ENCODE data around the gene STPG4.
A peak's percentile ranks its signal among the peaks of the same experiment; 100 is the strongest.

Gene STPG4

DNA sequence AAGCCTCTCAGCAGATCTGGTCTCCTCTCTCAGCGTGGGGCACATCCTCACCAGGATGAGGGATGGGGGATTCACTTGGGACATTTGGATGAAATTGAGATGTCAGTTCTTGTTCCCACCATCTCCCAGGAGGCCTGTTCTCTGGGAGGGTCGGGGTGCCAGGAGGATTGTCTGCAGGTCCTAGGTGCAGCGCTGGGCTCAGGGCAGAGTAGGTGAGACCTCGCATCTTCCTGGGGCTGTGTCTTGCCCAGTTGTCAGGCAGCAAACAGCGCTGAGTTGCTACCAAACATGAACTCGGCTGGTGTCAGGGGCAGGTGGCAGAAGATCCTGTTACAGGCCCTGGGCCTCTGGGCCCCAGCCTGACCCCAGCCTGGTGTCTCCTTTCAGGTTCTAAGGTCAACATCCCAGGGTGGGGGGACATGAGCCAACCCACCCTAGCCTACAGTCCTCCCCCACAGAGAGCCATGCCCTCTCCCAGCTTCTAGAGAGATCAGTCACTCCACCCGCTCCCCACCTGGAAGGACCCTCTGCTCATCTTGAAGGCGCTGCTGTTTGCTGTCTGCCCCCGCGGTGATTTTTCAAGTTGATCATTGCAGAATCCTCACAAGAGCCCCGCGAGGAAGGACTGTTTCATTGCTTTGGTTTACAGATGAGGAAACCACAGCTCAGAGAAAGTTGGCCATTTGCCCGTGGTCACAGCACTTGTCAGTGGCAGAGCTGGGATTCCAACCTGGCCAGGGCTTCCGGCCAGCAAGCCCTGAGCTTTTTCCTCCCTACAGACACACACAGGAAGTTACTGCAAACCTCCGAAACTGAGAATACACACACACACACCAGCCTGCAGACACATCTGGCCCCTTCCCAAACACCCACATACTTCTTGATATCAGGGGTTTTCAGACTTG lies 83.9 kb downstream of the STPG4 start:
- DNase-seq (ENCODE audit: low read depth) = peak; percentile 12

DNA sequence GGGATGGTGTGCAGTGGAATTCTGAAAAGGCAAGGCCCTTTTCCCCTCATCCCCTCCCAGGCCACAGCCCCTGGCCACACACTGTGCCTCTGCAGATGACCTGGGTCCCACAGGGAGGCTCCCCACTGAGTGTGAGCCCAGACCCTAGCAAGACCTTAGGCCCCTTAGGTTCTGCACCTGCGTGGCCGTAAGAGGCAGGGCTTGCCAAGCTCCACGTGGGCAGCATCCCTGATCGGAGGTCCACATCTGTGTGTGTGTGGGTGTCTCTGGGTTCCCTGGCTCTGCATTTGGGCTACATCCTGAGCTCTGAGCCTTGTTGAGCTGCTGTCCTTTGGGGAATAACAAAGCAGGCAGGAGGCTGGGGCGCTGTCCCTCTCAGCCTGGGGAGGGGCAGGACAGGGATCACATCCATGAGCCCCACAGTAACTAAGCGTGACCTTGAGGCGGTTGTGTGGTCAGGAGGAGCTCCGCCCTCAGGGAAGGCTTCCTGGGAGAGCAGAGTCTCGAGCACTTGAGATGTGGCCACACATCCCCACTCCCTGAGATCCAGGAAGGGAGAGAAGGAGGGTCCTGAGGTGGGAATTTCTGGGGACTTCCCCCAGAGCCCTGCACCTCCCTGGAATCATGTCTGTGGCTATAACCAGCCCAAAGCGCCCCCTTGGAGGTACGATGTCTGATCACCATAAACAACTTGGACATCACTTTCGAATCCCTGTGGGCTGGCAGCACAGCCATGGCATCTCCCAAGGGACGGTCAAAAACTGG lies 84.8 kb downstream of the STPG4 start:
- no peak for DNase-seq (ENCODE audit: low read depth)

DNA sequence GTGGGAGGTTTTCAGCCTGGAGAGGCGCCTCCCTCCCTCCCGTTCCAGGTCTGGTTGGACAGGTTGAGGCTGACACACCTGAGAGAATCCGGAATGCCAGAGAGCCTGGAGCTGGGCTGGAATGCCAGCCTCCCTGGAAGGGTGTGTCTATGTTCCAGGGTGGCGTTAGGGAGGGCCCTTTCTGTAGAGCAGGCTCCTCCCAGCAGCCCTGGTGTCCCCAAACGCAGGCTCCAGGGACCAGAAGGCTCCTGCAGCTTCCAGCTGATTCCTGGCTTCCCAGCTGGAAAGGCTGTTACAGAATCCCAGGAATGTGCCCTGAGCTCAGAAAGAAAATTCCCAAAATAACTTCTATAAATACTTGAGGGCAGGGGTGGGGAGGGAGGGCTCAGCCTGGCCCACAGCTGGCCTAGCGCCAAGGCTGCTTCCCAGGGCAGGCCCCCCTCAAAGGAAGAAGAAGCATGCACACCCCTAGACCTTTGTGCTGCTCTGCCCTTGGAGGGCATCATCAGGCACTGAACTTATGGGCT lies 85.4 kb downstream of the STPG4 start:
- DNase-seq (ENCODE audit: low read depth) = no peak

DNA sequence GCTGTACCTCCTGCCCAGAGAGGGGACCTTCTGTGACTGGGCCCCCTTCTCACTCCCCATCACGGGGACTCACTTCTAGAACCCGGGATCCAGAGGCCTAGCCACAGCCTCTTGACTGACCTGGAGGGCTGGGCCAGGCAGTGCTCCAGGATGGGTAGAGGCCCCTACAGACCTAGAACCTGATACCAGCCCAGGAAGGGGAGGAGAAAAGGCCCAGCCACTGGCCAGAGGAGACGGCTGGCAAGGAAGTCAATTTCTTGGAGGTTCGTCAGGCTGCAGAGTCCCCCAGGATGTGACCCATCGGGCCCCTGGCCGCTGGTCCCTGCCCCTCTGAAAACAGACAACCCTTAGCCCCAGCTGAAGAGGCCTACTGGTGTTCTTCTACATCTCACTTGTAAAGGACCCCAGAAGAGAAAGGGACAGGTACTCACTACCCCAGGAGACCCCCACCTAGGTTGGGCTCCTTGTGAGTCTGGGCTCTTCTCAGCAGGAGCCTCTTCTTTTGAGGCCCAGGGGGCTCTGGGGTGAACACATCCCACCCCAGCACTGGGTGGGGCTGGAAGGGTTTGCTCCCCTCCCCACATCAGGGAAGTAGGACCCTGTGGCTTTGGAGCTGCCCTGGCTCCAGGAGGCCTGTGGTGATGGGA lies 86.0 kb downstream of the STPG4 start:
- no peak for DNase-seq (ENCODE audit: low read depth)

GRCh38 chr2:47067788-47068407 lies 87.2 kb downstream of the STPG4 start:
- no peak for DNase-seq (ENCODE audit: low read depth)

DNA sequence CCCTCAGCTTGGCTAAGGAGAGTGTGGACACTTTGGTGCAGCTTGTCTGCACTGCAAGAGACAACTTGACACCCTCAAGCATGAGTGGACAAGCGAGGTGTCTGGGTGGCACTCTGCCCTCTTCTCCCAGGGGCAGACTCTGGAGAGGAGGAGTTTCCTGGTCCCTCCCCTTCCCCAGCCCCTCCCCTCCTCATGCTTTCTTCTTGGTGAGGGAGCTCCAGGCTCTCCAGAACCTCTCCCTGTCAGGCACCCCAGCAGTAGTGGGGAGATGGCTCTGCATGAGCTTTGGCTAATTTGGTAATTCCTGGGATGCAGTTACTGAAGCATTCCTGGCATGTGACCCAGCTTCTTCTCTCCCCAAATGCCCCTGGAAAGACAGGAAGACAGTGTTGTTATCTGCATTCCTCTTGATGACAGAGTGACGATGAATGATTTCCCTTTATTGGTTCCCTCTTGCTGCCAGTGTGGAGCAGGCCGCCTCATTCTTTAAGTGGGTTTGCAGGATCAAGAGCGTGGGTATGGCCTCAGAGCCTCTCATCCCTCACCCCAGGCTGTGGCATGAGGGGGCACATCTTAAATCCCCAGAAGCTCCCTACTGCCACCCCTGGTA lies 89.2 kb downstream of the STPG4 start:
- DNase-seq (ENCODE audit: low read depth) = no peak

DNA sequence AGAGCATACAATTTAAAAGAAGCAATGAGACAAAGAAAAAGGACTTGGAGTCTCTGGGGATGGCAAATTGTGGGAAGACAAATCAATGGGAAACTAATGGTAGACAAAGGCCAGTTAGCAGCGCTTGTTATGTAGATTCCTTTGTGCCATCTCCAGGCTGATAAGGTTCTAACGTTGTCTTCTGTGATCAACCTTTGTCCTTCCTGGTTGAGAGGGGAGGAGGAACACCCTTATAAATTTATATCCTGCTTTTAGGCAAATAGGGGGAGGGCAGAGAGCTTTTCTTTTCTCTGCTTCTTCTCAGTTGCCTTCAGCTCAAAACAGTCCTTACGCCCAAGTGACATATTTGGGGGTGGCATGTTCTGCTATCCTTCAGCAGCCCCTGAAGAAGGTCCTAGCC lies 89.8 kb downstream of the STPG4 start:
- no peak for DNase-seq (ENCODE audit: low read depth)

GRCh38 chr2:47064106-47064505 lies 91.0 kb downstream of the STPG4 start:
- no peak for DNase-seq (ENCODE audit: low read depth)

- no peak for DNase-seq (ENCODE audit: low read depth)
Measured at GRCh38 chr2:47063538-47063930, 91.6 kb downstream of the STPG4 start.

DNA sequence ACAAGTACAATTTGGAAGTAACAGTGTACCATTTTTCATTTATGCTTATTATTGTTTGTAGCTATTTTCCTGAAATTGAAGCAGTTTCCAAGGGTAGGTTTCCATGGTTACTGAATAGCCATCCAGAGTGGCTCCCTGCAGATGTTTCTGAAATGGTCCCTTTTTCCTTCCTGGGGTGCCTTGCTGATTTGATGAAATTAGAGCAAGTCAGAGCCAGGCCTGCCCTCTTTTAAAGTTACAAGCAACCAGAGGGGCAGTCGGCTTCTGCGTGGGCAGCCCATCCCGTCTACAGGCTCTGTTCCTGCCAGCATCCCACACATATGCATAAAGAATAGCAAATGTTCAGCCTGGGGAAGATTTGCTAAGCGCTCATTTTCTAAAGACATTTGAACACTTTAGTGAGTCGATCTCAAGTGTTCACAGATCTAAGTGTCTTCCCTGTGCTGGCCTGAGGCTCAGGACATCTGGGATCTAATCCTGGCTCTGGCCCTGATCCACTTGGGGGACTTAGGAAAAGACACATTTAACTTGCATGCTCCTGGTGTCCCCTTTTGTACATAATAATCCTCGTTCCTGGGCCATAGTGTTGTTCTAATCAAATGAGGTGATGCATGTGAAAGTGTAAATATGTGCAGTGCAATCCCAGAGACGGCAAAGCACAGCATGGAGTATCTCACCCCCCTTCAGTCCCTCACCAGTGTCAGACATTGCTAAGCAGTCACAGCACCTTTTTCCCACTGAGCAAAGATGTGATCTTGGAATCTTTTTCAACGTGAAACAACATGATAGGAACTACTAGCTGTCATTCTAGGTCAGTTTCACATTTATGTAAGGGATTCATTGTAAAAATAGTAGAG lies 92.2 kb downstream of the STPG4 start:
- no peak for DNase-seq (ENCODE audit: low read depth)

DNA sequence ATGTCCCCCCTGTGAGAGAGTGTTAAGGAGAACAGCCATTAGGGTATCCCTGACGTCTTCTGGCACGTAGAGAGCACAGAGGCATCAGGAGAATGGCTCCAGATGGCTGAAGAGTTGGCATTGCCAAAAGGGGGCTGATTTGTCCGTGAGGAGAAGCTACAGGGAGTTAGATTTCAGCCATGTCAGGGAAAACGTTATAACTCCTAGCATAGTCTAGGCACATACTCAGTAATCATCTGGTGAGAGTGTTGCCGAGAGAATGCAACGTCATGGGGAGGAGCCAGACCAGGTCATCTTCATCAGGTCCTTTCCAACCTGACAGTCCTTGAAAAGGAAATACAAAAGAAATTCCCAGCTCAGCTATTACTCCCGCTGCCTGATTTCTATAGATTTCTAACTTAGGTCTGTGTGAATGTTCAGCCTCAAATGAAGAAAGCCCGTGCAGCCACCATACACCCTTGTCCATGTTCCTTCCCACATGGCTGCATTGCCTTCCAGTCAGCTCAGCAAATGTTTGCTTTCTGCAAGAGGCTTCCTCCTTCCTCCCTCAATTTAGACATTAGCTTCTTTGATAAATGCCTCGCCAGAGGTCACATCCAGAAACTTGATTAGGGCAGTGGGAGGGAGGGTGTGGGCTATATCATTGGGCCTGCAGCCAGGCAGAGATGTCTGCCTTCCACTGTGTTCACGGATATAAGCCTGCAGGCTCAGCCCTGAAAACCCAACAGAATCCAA lies 93.0 kb downstream of the STPG4 start:
- DNase-seq (ENCODE audit: low read depth) = no peak

DNA sequence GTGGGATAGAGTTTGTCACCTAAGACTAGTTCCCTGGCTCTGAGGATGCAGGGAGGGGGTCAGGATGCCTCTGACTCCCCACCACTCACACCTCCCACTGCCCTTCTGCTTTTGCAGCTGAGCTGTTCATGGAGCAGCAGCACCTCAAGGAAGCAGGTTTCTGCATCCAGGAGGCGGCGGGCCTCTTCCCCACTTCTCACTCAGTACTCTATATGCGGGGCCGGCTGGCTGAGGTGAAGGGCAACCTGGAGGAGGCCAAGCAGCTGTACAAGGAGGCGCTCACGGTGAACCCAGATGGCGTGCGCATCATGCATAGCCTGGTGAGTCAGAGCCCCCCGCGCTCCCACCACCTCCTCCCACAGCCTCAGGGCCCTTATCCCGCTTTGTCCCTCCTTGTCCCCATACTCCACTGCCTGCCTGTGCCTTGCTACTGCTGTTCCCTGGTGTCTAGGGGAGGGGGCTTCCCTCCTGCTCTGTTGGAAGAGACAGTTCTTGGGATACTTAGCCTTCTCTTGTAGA lies 94.4 kb downstream of the STPG4 start:
- DNase-seq (ENCODE audit: low read depth) = no peak

GRCh38 chr2:47058003-47058931 lies 96.8 kb downstream of the STPG4 start:
- no peak for DNase-seq (ENCODE audit: low read depth)

- DNase-seq (ENCODE audit: low read depth) = no peak
Measured at GRCh38 chr2:47057687-47058002, 97.5 kb downstream of the STPG4 start.

- DNase-seq (ENCODE audit: low read depth) = no peak
Measured at GRCh38 chr2:47056868-47057686, 98.0 kb downstream of the STPG4 start.

- DNase-seq (ENCODE audit: low read depth) = no peak
Measured at GRCh38 chr2:47056374-47056773, 98.7 kb downstream of the STPG4 start.

DNA sequence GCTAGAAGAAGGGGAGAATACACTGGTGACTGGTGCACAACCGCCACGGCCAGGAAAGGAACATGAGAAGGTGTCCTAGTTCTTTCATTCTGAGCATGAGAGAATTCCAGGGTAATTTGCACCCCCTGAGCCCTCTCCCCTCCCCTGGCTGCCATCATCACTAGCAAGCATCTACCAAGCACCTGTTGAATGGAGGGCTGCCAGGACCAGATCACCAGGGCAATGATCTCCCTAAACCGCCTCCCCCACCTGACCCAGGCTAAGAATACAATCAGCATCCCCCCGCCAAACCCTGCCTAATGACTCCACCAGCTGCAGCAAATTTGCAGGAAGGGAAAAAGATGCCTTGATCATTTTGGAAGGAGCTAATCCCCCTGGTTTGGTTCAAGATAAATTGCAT lies 100.2 kb downstream of the STPG4 start:
- no peak for DNase-seq (ENCODE audit: low read depth)

DNA sequence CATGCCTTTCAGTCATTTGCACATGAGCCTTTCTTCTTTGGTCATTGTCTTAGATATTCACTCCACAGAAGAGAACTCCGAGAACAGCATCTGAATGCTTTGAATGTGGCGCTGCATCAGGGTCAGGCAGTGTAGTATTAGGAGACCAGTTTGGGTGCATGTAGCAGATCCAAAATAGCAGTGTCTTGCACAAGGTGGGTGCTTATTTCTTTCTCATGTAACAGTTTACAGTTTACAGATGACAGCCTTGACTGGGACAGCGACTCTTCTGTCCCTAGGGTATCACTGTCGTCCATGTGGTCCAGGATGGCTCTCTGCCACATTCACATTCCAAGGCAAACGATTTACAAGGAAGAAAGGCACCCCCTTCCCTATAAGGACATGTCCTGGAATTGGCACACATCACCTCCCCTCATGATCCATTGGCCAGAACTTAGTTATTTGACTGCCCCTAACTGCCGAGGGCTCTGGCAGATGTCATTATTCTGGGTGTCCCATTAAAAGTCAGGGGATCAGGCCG lies 101.0 kb downstream of the STPG4 start:
- DNase-seq (ENCODE audit: low read depth) = no peak
